Measurements from ENCODE around the gene HDAC7.
A peak's percentile ranks its signal among the peaks of the same experiment; 100 is the strongest.

Gene HDAC7

GRCh38 chr12:47783024-47783755 is 36.5 kb downstream of the HDAC7 start:
- DNase-seq (ENCODE audit: low read depth): no peak
- no peak overlapping the region for H3K4me3 ChIP-seq (ENCODE audit: low read length)

DNA sequence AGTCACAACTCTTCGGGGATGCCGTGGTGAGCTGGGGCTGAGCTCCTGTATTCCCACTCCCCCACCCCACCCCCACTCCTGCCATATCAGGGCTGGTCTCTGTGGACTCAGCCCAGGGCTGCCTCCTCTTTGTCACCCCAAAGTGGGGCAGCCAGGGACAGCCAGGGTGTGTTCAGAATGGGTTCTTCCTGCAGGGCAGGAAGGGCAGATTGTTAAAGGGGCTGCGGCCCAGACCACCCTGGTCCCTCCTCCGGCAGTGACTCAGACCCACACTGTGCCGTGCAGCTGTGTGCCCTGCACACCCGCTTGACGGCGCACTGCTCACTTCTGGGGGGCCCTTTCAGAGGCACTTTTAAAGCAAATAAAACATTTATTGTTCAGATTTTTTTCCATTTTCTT is 37.3 kb downstream of the HDAC7 start:
- no peak overlapping the region for H3K4me3 ChIP-seq (ENCODE audit: low read length)
- no peak for TF ChIP-seq CTCF (conservative IDR thresholded peaks at IDR 0.05; ENCODE audit: low read length)
- DNase-seq (ENCODE audit: low read depth): no peak

More at GRCh38 chr12:47783024-47783755, 36.5 kb downstream of the HDAC7 start:
- no peak for TF ChIP-seq CTCF (conservative IDR thresholded peaks at IDR 0.05; ENCODE audit: low read length)

DNA sequence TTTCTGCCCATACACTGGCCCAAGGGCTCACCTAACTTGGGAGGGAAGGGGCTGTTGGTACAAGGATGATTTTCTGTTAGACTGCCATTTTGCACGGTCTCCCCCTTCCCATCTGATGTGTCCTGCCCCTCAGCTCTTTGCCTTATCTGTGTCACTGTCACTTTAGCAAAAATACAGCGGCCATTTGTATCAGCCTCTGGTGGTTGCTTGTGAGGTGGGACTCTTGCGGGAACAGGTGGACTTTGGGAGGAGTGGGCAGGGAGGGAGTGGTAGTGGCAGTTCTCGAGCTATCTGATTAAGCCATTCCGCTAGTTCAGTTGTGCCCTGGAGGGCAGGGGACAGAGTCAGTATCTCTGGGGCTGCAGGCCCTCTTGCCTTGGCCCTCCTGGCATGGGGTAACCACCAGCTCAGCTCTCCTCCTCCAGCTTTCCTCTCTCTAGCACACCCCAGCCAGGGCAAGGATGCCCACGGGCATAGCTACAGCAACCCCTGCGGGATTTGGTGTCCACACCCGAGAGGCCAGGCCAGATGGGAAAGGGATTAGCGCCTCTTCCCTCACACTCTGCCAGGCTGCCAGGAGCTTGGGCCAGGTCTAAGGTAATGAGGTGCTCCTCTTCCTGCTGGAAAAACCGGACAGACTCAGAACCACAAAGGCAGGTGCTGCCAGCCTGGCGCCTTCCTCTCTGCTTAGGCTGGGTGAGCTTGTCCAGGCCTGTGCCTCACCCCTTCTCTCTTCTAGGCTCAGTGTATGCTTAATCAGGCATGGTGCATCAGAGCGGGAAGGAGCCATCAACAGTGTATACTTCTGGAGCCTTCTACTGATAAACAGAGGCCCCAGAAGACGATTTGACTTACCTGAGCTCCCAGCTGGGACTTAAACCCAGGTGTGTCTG is 38.0 kb downstream of the HDAC7 start:
- TF ChIP-seq CTCF (conservative IDR thresholded peaks at IDR 0.05; ENCODE audit: low read length): no peak
- H3K4me3 ChIP-seq (ENCODE audit: low read length): no peak overlapping the region
- DNase-seq (ENCODE audit: low read depth): no peak

- H3K4me3 ChIP-seq (ENCODE audit: low read length): no peak overlapping the region
- TF ChIP-seq CTCF (conservative IDR thresholded peaks at IDR 0.05; ENCODE audit: low read length): no peak
- no peak for DNase-seq (ENCODE audit: low read depth)
Measured at GRCh38 chr12:47779943-47780504, 39.7 kb downstream of the HDAC7 start.

DNA sequence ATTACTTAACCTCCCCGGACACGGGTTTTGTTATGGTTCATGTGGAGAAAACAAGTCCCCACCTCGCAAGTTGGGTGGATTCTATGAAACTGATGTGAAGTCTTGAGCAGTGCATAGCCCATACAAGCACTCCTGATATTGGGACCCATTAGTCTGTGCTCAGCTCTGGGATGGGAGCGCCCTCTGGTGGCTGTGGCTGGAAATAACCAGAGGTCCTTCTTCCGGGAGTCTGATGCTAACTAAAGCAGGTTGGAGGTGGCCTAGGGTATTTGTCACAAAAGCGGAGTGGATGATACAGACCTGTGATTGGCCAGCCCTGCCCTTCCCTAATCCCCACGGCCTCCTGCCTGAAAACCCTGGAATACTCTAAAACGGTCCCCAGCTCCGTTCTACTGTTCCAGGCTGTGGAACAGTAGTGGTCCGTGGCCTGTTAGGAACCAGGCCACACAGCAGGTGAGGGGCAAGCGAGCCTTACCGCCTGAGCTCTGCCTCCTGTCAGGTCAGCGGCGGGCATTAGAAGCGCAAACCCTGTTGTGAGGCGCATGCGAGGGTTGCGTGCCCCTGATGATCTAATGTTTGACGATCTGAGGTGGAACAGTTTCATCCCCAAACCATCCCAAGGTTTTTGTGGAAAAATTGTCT is 40.3 kb downstream of the HDAC7 start:
- TF ChIP-seq CTCF (conservative IDR thresholded peaks at IDR 0.05; ENCODE audit: low read length): peak; percentile 97
- no peak overlapping the region for H3K4me3 ChIP-seq (ENCODE audit: low read length)
- DNase-seq (ENCODE audit: low read depth): peak; percentile 81

GRCh38 chr12:47778881-47779280 is 40.8 kb downstream of the HDAC7 start:
- TF ChIP-seq CTCF (conservative IDR thresholded peaks at IDR 0.05; ENCODE audit: low read length): no peak
- no peak overlapping the region for H3K4me3 ChIP-seq (ENCODE audit: low read length)
- no peak for DNase-seq (ENCODE audit: low read depth)
